Duodenal mucosa (tissue), 2 donors: Measurements from ENCODE around the gene PRODH2.

Source experiments
- H3K27ac ChIP-seq: one replicate; pipeline ENCODE4 v1.7.0; 2013; ENCODE audit warnings: low read depth, low read length
- H3K27me3 ChIP-seq, 2 donors: one replicate each; pipeline ENCODE4 v1.7.0; 2013; ENCODE audit warnings: low read length in 2 of 2, control low read depth in 1 of 2; ENCODE audit not compliant: insufficient read depth in 2 of 2, control insufficient read depth in 1 of 2
- H3K36me3 ChIP-seq, 2 donors: one replicate each; pipeline ENCODE4 v1.7.0; 2013; ENCODE audit warnings: low read length in 2 of 2, control low read depth in 1 of 2; ENCODE audit not compliant: insufficient read depth in 2 of 2, control insufficient read depth in 1 of 2
- H3K4me1 ChIP-seq, 2 donors: one replicate each; pipeline ENCODE4 v1.7.0; 2013; ENCODE audit warnings: low read length in 2 of 2, control low read depth in 1 of 2; ENCODE audit not compliant: insufficient read depth in 2 of 2, control insufficient read depth in 1 of 2
- H3K4me3 ChIP-seq, 2 donors: one replicate each; pipeline ENCODE4 v1.7.0; 2013; ENCODE audit warnings: low read length in 2 of 2, low read depth in 1 of 2
- H3K9ac ChIP-seq, 2 donors: one replicate each; pipeline ENCODE4 v1.7.0; 2013; ENCODE audit warnings: low read length in 2 of 2, low read depth in 1 of 2
- H3K9me3 ChIP-seq, 2 donors: one replicate each; pipeline ENCODE4 v1.7.0; 2013; ENCODE audit warnings: low read length in 2 of 2, control low read depth in 1 of 2; ENCODE audit not compliant: control insufficient read depth in 1 of 2

Gene PRODH2

DNA sequence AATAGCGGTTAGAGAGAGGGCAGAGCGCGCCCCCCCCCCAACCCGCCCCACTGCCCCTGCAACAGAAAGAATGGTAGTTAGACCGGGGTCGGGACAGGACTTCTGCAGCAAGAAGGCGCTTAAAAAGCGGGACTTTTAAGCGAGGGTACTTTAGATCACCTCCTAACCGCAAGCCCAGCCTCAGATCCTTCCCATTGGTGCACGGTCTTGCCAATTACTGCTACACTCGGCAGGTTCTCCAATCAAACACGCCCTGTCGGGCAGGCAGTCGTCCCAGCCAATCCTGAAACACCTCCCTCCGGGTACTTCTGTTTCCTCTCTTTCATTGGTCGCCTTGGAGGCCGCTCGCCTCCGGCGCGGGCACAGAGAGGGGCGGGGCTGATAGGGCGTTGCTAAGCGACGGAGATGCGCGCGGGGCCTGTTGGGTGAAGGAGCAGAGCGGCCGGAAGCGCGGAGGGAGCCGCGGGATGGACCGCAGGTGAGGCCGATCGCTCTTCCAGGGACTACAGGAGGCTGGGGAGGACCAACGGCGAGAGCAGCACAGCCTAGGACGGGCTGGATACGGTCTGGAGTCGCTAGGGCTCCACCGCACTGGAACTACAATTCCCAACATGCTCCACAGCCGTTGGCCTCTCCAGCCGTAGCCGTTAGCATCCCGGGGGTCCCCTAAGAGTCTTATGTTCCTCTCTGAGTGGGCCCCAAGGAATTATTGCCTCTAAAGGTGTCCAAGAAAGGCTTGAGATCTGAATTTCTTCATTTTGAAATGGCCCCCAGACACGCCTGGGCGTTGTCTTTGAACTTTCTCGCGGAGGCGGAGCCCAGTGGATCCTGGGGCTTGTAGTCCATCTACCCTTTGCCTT, 54.7 kb downstream of the PRODH2 start, which contains the start of gene PROSER3:
Gene PROSER3 (plus strand): TSS at position 428 of the 860 bp plus-strand sequence. CDS start 40 bp downstream, at position 468.
- peak within 1 kb of the TSS; percentile 96 to 100 for H3K4me3 ChIP-seq
- no peaks in the 10 kb centered on the region for H3K9me3 ChIP-seq
- H3K4me1 ChIP-seq = peaks cover 23 to 31% of the 10 kb centered on the region in 2 donors
- peaks cover 0 to 4% of the 10 kb centered on the region in 2 donors for H3K27me3 ChIP-seq
- peak within 1 kb of the TSS; percentile 97 for H3K27ac ChIP-seq
- H3K9ac ChIP-seq = peak within 1 kb of the TSS; percentile 96 to 98
- H3K36me3 ChIP-seq = peaks cover 9 to 27% of the 10 kb centered on the region in 2 donors

GRCh38 chr19:35757231-35757748, 55.4 kb downstream of the PRODH2 start:
- Histone ChIP-seq H3K27ac (no peak overlapping the region), H3K9me3 (no peaks in the 10 kb centered on the region), H3K36me3 (peaks cover 14 to 33% of the 10 kb centered on the region in 2 donors), H3K4me1 (peaks cover 23 to 31% of the 10 kb centered on the region in 2 donors), H3K4me3 (peak overlapping the region; percentile 67 to 96), H3K27me3 (peaks cover 0 to 4% of the 10 kb centered on the region in 2 donors), H3K9ac (peak overlapping the region; percentile 2 to 25)

GRCh38 chr19:35756377-35757230, 56.0 kb downstream of the PRODH2 start, which contains the start of gene HSPB6:
Gene HSPB6, minus strand, starts transcription at chr19:35757029. Its CDS starts 21 bp downstream, at chr19:35757008.
- peaks cover 10 to 33% of the 10 kb centered on the region in 2 donors for H3K36me3 ChIP-seq
- H3K9me3 ChIP-seq = no peaks in the 10 kb centered on the region
- peak within 1 kb of the TSS; percentile 67 to 96 for H3K4me3 ChIP-seq
- H3K9ac ChIP-seq = peak within 1 kb of the TSS; percentile 2 to 25
- H3K4me1 ChIP-seq = peaks cover 23 to 31% of the 10 kb centered on the region in 2 donors
- peaks cover 0 to 4% of the 10 kb centered on the region in 2 donors for H3K27me3 ChIP-seq
- peak within 1 kb of the TSS; percentile 62 for H3K27ac ChIP-seq

DNA sequence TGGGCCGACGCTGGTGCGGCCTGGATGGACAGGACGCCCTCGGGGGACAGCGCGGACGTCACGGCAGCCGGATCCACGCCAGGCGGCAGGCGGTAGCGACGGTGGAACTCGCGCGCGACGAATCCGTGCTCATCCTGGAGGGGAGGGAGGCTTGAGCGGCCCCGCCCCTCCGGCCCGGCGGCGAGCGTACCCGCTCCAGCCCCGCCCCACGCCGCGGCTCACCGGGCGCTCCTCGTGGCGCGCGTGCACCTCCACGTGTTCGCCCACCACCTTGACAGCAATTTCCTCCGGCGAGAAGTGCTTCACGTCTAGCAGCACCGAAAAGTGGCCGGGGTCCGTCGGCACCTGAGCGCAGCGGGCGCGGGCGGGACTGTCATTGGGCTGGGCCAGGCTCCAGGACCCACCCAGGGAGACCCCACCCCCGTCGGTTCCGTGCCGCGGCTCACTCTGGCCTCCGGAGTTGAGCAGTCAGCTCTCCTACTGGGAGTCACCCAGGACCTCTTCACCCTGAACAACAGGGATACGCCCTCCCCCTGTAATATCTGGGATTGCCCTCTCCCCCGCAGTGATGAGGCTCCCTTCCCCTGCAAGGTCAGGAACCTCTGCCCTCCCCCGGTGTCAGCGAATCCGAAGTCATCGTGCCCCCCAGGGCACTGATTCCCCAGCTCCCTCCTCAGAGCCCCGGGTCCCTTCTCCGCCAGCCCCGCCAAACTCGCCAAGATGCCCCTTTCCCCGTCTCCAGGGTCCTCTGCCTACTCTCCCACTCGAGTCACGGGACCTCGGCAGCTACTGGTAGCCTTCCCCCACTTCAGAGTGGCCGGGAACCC, 56.9 kb downstream of the PRODH2 start:
- Histone ChIP-seq H3K9me3 (no peaks in the 10 kb centered on the region), H3K9ac (peak overlapping the region; percentile 2 to 18), H3K27me3 (peaks cover 0 to 4% of the 10 kb centered on the region in 2 donors), H3K36me3 (peaks cover 10 to 33% of the 10 kb centered on the region in 2 donors), H3K4me1 (peaks cover 23 to 31% of the 10 kb centered on the region in 2 donors), H3K4me3 (peak overlapping the region; percentile 25 to 52), H3K27ac (peak overlapping the region; percentile 62)

DNA sequence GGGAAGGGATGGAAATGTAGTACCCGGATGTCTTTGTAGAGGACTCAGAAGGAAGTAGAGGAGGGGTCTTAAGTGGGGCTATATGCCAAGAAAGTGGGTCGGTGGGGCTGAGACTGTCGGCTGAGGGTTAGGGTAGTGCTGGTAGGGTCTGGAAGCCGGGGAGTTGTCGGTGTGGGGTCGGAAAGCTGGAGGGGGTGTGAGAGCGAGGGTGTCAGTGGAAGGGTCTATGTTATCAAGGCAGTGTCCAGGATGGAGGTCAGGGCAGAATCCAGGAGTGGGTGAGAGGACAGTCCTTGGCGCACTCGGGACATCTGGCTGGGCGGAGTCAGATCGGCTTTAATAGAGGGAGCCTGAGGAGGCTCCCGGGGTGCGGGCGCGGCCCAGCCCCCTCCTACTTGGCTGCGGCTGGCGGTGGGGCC, 57.5 kb downstream of the PRODH2 start:
- no peak overlapping the region for H3K27ac ChIP-seq
- peak overlapping the region; percentile 25 to 52 for H3K4me3 ChIP-seq
- H3K36me3 ChIP-seq = peaks cover 10 to 29% of the 10 kb centered on the region in 2 donors
- no peaks in the 10 kb centered on the region for H3K9me3 ChIP-seq
- peak overlapping the region; percentile 2 to 10 for H3K9ac ChIP-seq
- H3K27me3 ChIP-seq = peaks cover 0 to 4% of the 10 kb centered on the region in 2 donors
- peaks cover 23 to 31% of the 10 kb centered on the region in 2 donors for H3K4me1 ChIP-seq

- no peaks in the 10 kb centered on the region for H3K9me3 ChIP-seq
- no peak overlapping the region for H3K9ac ChIP-seq
- no peak overlapping the region for H3K27ac ChIP-seq
- H3K4me3 ChIP-seq = peak overlapping the region in 1 of 2 donors; percentile 52
- H3K4me1 ChIP-seq = peaks cover 19 to 33% of the 10 kb centered on the region in 2 donors
- peaks cover 10 to 26% of the 10 kb centered on the region in 2 donors for H3K36me3 ChIP-seq
- H3K27me3 ChIP-seq = peaks cover 0 to 4% of the 10 kb centered on the region in 2 donors
These were observed 58.1 kb downstream of the PRODH2 start for GRCh38 chr19:35754370-35755130.

- Histone ChIP-seq H3K4me1 (peaks cover 15 to 32% of the 10 kb centered on the region in 2 donors), H3K9ac (no peak overlapping the region), H3K4me3 (no peak overlapping the region), H3K36me3 (peaks cover 10 to 25% of the 10 kb centered on the region in 2 donors), H3K27ac (no peak overlapping the region), H3K9me3 (no peaks in the 10 kb centered on the region), H3K27me3 (peaks cover 0 to 4% of the 10 kb centered on the region in 2 donors)
These were observed 58.8 kb downstream of the PRODH2 start for GRCh38 chr19:35753634-35754369.

GRCh38 chr19:35752746-35753350, 59.8 kb downstream of the PRODH2 start:
- H3K36me3 ChIP-seq = peaks cover 10 to 25% of the 10 kb centered on the region in 2 donors
- H3K9ac ChIP-seq = no peak overlapping the region
- peaks cover 0 to 4% of the 10 kb centered on the region in 2 donors for H3K27me3 ChIP-seq
- no peaks in the 10 kb centered on the region for H3K9me3 ChIP-seq
- no peak overlapping the region for H3K4me3 ChIP-seq
- no peak overlapping the region for H3K27ac ChIP-seq
- H3K4me1 ChIP-seq = peaks cover 17 to 31% of the 10 kb centered on the region in 2 donors
